Endothelial cell of umbilical vein (primary cell): ENCODE data around the gene C4A. TPM values are rescaled to one million over a fixed set of nuclear protein-coding genes. Genes with fewer than 3 reads are reported as not detected.
"Not testable (repeated sequence)": the region's sequence is repeated elsewhere in the genome, so short reads cannot be mapped to it uniquely, and the experiment has no call there.

Experiments used
- BruUV-seq: library from RNA; stranded (reverse); fragments of 400-500 nt; replicated peaks from 2 replicates; lab custom pipeline; 2021; lab: Mats Ljungman, UMichigan
- CTCF ChIA-PET: fragments of 300-600, 350-600 bp; sonication (Branson Sonifier 250); formaldehyde crosslinking; loops from one replicate; lab custom pipeline; 2021; ENCODE audit warnings: antibody characterized with exemption, inconsistent platforms; lab: Charles Lee
- POLR2A ChIA-PET: fragments of 300-600, 350-600 bp; sonication (Branson Sonifier 250); formaldehyde crosslinking; loops from one replicate; lab custom pipeline; 2021; ENCODE audit warnings: antibody characterized with exemption, inconsistent platforms; lab: Charles Lee
- DNase-seq: peaks from one replicate; pipeline ENCODE4 v3.0.0-alpha.2; 2011; ENCODE audit warnings: low read depth, low spot score
- FAIRE-seq: peaks from 2 replicates; lab custom pipeline; 2011; peaks lifted over from hg19 to GRCh38; lab: Jason Lieb, UNC
- H2AFZ ChIP-seq: 2 replicates; pipeline ENCODE4 v1.6.0; 2012; ENCODE audit warnings: low read depth, low read length, control low read depth, inconsistent platforms
- H3K27ac ChIP-seq: 2 replicates; pipeline ENCODE4 v1.5.1; 2011; ENCODE audit warnings: low read depth, mild to moderate bottlenecking, control low read depth, low read length, moderate library complexity; ENCODE audit not compliant: insufficient read depth
- H3K27me3 ChIP-seq, 2 experiments: 2 replicates each; pipeline versions ENCODE4 v1.6.0 to v1.6.1; 2011; ENCODE audit warnings: low read length in 2 of 2, mixed read lengths in 1 of 2; ENCODE audit not compliant: control insufficient read depth in 2 of 2, insufficient read depth in 2 of 2
- H3K36me3 ChIP-seq, 2 experiments: 2 replicates in 1 of 2; 3 replicates in 1 of 2; pipeline ENCODE4 v1.5.1; 2011; ENCODE audit warnings: low read length in 2 of 2, mild to moderate bottlenecking in 1 of 2, moderate library complexity in 1 of 2; ENCODE audit not compliant: control insufficient read depth in 2 of 2, insufficient read depth in 2 of 2; ENCODE audit errors: extremely low read depth in 1 of 2
- H3K4me1 ChIP-seq: 3 replicates; pipeline ENCODE4 v1.5.1; 2011; ENCODE audit warnings: mild to moderate bottlenecking, low read length; ENCODE audit not compliant: control insufficient read depth, insufficient read depth; ENCODE audit errors: extremely low read depth
- H3K4me2 ChIP-seq: 2 replicates; pipeline ENCODE4 v1.6.1; 2011; ENCODE audit warnings: low read length, control low read depth, mixed read lengths; ENCODE audit not compliant: insufficient read depth
- H3K4me3 ChIP-seq, 3 experiments: fragments of 200-600 bp in 1 of 3; sonication (generic), shearing (Covaris generic) in 1 of 3; replicated peaks in 1 of 3; 2 replicates each; pipeline ENCODE4 v1.5.1; 2011 to 2016; ENCODE audit warnings: control low read depth in 3 of 3, low read length in 3 of 3, mild to moderate bottlenecking in 2 of 3, inconsistent platforms in 1 of 3, low read depth in 1 of 3, moderate library complexity in 1 of 3; ENCODE audit not compliant: insufficient read depth in 1 of 3
- H3K79me2 ChIP-seq: 2 replicates; pipeline ENCODE4 v1.6.0; 2012; ENCODE audit warnings: low read length, inconsistent platforms; ENCODE audit not compliant: control insufficient read depth, insufficient read depth
- H3K9ac ChIP-seq: replicated peaks from 2 replicates; pipeline ENCODE3; 2011; ENCODE audit warnings: low read length, control low read depth; ENCODE audit not compliant: insufficient read depth; ENCODE audit errors: extremely low read depth
- H3K9me1 ChIP-seq: replicated peaks from 3 replicates; pipeline ENCODE4 v1.6.0; 2011; ENCODE audit warnings: mild to moderate bottlenecking, low read length; ENCODE audit not compliant: control insufficient read depth, insufficient read depth; ENCODE audit errors: extremely low read depth
- H3K9me3 ChIP-seq: replicated peaks from 2 replicates; pipeline ENCODE4 v1.5.1; 2012; ENCODE audit warnings: low read length, inconsistent platforms; ENCODE audit not compliant: control insufficient read depth, insufficient read depth
- H4K20me1 ChIP-seq: replicated peaks from 2 replicates; pipeline ENCODE3; 2011; ENCODE audit warnings: mild to moderate bottlenecking, low read length; ENCODE audit not compliant: control insufficient read depth, insufficient read depth; ENCODE audit errors: extremely low read depth
- dilution Hi-C: fragments of 300-500 bp; cut with MboI; formaldehyde crosslinking; loops from one replicate; pipeline ENCODE4 v1.15.0; 2019; ENCODE audit warnings: low sequenced_read_pairs; ENCODE audit not compliant: extremely low pct_ligation_motif_present
- intact Hi-C: fragments of 100-400 bp; cut with micrococcal nuclease; formaldehyde crosslinking; loops from one replicate; pipeline ENCODE4 v1.10.0; 2022
- polyA plus RNA-seq, 4 experiments: library from polyadenylated mRNA; depleted of rRNA in 3 of 4; stranded (reverse) in 3 of 4; unstranded in 1 of 4; fragments of >200 nt; gene quantifications; 2 replicates each; pipeline versions ENCODE4 v1.2.1 to v1.2.3, GENCODE V29; 2011 to 2012; ENCODE audit warnings: missing spikeins in 1 of 4
- total RNA-seq: library from RNA; stranded (reverse); gene quantifications from 2 replicates; pipeline ENCODE4 v1.2.3, GENCODE V29; 2021

C4A gene
- total and polyA plus RNA-seq, 2 donors (not counting 3 experiments of a cell fraction or from before 2014, with no cell fraction given): 5.2 to 5.7 TPM

GRCh38 chr6:32035283-32036013, 53.6 kb downstream of the C4A start:
- CTCF ChIA-PET: not testable (repeated sequence)

DNA sequence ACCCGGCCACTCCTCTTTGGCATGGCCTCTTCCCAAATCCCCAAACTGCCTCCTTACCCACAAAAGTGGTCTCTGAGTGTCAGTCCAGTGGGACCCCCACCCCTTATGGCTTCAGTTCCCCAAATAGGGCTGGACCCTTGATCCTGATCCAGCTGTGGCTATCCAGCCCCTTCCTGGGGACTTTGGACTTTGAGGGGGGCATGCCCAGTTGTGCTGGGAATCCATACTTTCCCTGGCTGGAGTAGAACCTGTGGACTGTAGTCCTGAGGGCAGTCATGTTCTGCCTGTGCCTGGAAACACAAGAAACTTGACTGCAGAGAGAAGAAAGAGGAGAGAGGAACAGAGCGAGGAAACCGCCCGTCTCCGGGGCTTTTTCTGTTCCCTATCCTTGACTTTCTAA, 55.3 kb downstream of the C4A start:
- H3K79me2 ChIP-seq, H3K4me1 ChIP-seq, H3K9ac ChIP-seq, H3K9me3 ChIP-seq, H4K20me1 ChIP-seq, dilution Hi-C loops, H2AFZ ChIP-seq, H3K27me3 ChIP-seq, BruUV-seq, POLR2A ChIA-PET, H3K9me1 ChIP-seq, H3K4me2 ChIP-seq, intact Hi-C loops, CTCF ChIA-PET, H3K27ac ChIP-seq, H3K4me3 ChIP-seq, DNase-seq, H3K36me3 ChIP-seq: not testable (repeated sequence)
- FAIRE-seq: peak; percentile 57

More at GRCh38 chr6:32035283-32036013, 53.6 kb downstream of the C4A start:
- H3K4me1 ChIP-seq, H3K27me3 ChIP-seq, H3K9ac ChIP-seq, H3K4me2 ChIP-seq, H3K36me3 ChIP-seq, H4K20me1 ChIP-seq, H3K4me3 ChIP-seq, BruUV-seq, H2AFZ ChIP-seq, POLR2A ChIA-PET, H3K27ac ChIP-seq, intact Hi-C loops, H3K79me2 ChIP-seq, dilution Hi-C loops, H3K9me3 ChIP-seq, H3K9me1 ChIP-seq, DNase-seq: not testable (repeated sequence)
- FAIRE-seq: peak; percentile 15

GRCh38 chr6:32037598-32038524, 56.0 kb downstream of the C4A start, which contains the start of gene CYP21A2:
Gene CYP21A2, plus strand, starts transcription at chr6:32038415. Its CDS starts 8 bp downstream, at chr6:32038423.
- H3K27ac ChIP-seq, DNase-seq, POLR2A ChIA-PET, H3K27me3 ChIP-seq, dilution Hi-C loops, H3K9me1 ChIP-seq, intact Hi-C loops, H3K4me3 ChIP-seq, H4K20me1 ChIP-seq, BruUV-seq, H2AFZ ChIP-seq, H3K4me2 ChIP-seq, H3K4me1 ChIP-seq, H3K79me2 ChIP-seq, H3K9ac ChIP-seq, CTCF ChIA-PET, H3K9me3 ChIP-seq, FAIRE-seq, H3K36me3 ChIP-seq: not testable (repeated sequence)

GRCh38 chr6:32038878-32039277, 57.0 kb downstream of the C4A start:
- H3K4me3 ChIP-seq, H3K9me1 ChIP-seq, H3K27me3 ChIP-seq, H3K27ac ChIP-seq, H3K4me2 ChIP-seq, H3K9me3 ChIP-seq, H2AFZ ChIP-seq, H3K79me2 ChIP-seq, BruUV-seq, H3K4me1 ChIP-seq, CTCF ChIA-PET, H3K9ac ChIP-seq, FAIRE-seq, H3K36me3 ChIP-seq, intact Hi-C loops, DNase-seq, POLR2A ChIA-PET, H4K20me1 ChIP-seq, dilution Hi-C loops: not testable (repeated sequence)
